GM21619 (cell line): ENCODE data around the gene RGS16.

Experiments
- ATAC-seq: cut with Tn5 transposase; IDR thresholded peaks from one replicate; pipeline ENCODE4 v1.9.1; 2021; ENCODE audit not compliant: unreplicated experiment

The RGS16 gene

DNA sequence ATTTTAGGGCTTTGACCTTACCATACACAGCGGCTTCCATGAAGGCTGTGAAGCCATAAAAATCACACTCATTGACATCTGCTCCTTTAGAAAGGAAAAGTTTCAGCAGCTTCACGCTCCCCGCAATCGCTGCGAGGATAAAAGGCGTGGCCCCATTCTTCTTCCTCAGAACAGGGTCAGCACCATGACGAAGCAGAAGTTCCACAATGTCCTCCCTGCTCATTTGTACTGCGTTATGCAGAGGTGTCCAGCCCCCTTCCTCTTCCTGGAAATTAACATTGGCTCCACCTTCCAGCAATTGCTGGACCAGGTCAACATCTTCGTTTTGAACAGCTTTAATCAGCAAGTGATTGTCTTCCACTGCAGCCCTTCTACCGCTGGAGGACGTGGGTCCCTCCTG is 17.8 kb downstream of the RGS16 start:
- no peak for ATAC-seq

DNA sequence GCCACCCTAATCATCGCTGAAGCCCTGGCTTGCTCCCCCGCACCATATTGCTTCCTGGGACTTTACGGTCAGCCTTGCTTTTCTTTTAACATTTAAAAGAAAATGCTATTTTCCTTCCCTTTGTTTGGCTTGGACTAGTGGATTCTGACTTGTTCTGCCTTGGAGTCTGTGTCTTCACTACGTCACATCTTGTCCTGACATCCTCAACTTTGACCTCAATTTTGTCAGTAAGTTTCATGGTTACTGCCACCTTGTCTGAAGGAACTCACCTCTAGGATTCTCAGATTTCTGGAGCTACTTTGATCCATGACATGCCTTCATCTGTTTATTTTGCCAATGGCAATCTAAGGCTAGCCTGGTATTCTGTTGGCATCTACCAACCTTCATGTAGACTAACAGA is 19.4 kb downstream of the RGS16 start:
- no peak for ATAC-seq

DNA sequence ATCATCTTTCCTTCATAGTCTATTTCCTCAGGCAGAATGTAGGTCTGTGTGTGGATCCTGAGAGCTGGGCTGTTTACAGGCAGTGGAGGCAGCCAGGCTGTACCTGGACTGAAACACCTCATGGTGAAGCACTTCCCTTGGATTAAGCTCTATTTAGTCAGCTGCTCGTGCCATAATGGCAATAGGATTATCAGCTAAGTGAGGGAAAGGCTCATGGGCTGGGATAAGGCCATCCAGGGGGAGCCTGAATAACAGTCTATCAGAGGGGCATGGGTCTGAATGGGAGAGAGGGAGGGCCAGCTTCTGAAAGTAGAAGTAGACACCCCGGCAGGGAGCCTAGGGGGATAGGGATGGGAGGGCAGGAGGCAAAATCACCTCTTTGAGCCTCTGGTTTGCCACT is 23.5 kb downstream of the RGS16 start:
- ATAC-seq, result no peak

DNA sequence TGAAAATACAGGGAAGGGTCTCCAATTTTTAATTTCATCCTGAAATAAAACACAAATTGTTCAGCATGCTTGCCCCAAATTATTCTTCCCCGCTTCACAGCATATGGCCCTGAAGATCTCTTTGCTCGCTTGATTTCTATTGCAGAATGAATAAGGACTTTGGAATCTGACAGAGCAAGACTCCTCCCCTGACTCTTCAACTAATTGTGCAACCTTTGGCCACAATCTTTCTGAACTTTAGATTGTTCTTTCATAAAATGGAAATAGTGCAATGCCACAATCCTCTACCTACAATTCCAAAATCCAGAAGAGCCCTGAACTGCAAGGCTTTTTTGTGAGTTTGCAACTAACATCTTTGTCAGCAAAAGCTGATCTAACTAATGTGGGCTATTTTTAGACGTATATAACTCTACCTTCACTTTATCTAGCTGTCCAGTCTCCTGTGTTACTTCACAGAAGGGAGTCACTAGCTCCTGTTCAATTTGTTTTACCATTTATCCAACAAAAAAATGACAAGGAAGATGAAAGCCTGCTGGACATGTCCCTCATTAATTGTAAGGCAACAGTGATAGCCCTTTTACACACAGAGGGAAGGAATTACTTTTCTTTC is 28.5 kb downstream of the RGS16 start:
- ATAC-seq, result no peak

DNA sequence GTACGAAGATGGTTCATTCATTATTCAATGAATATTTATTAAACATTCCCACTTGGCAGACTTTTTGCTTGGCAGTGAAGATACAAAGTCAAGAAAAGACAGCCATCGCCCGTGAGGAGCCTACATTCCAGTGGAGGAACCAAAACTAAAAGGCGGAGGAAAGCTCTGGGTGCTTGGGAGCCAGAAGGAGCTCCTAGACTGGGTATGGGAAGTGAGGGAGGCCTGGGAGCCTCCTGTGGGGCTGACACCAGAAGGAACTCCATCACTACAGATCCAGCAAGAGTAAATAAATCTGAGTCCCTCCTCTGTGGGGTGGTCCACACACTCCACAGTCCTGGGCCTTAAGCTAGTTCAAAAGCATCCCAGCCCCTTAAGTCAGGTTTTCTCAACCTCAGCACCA is 30.0 kb downstream of the RGS16 start:
- no peak for ATAC-seq

DNA sequence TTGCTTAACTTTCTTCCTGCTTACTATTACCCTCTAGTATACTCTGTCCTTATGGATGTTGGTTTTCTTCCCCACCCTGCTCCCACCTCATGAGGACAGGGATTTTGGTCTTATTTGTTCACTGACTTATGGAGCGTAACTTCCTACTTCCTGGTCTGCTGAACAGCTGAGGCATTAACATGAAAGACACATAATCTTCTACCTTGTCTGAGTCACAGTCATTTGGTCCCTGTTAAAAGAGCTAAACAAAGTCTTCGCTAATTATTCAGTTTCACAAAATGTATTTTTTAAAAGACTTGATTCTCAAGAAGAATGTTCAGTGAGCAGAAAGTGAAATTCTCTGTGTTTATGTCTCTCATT is 33.6 kb downstream of the RGS16 start:
- no peak for ATAC-seq

DNA sequence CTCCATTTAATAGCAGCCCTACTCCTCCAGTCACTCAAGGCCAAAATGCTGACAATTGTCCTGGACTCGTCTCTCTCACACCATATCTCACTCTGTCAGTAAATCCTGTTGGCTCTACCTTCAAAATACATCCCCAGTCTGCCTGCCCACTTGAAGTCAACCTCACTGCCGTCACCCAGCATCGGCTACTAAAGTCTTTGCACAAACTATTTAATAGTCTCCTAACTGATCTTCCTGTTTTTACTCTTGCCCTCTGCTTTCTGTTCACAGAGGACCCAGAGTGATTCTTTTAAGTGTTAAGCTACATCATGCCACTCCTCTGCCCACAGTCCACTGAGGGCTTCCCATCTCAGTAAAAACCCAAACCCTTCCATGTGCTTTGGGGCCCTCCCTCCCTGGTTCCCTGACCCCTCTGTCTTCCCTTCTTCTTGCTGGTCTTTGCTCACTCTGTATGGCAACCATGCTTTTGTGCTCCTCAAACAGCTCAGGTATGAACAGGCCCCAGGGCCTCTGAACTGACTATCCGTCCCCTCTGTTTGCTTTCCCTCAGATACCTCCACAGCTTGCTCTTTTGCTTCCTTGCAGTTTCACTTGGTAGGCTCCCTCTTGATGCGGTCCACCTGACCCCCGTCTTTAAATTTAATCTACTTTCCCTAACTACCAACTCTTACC is 34.1 kb downstream of the RGS16 start:
- no peak for ATAC-seq

DNA sequence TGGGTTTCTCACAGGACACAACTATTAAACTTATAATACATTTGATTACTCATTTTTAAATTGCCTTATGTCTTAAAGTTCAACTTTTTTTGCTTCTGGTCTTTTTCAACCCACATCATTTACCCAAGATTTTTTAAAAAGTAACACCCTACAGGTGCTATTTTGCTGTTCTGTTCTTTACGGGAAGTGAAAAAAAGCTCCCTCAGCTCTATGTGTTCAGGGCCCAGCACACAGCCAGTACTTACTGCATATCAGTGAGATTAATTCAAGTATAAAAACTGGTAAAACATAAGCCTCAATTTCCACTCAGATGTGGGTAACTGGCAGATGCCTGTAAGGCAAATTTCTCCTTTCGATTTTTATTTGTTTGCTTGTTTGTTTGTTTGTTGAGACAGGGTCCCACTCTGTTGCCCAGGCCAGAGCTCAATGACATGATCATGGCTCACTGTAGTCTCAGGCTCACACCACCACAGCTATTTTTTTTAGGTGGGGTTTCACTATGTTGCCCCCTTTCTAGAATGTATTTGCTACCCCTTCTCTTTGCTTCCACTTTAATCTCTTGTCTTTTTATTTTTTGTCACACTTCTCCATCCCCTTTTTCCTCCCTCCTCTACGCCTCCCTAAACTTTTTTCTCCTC is 35.4 kb downstream of the RGS16 start:
- no peak for ATAC-seq

DNA sequence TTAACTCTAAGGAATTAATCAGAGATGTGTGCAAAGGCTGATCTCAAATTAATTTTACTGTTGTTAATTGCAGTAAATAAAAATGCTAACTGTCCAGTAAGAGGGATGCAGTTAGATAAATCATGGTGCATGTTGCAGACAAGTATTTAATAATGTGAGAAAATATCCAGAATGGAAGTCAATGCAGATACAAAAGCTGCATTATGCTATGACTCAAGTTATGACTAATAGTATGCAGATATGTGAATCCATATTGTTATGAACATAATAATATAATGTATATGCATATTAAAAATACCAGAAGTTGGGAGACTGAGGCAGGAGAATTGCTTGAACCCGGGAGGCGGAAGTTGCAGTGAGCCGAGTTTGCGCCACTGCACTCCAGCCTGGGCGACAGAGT is 36.6 kb downstream of the RGS16 start:
- ATAC-seq, result no peak

DNA sequence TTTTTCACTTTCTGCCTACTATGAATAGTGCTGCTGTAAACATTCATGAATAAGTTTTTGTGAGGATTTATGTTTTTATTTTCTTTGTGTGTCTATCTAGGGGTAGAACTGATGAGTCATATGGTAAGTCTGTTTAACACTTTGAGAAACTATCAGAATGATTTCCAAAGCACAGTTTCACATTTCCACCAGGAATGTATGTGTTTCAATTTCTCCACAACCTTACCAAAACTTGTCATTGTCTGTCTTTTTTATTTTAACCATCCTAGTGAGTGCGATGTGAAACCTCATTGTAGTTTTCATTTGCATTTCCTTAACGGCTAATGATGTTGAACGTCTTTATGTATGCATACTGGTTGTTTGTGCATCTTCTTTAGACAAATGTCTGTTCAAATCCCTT is 38.7 kb downstream of the RGS16 start:
- ATAC-seq, result no peak

DNA sequence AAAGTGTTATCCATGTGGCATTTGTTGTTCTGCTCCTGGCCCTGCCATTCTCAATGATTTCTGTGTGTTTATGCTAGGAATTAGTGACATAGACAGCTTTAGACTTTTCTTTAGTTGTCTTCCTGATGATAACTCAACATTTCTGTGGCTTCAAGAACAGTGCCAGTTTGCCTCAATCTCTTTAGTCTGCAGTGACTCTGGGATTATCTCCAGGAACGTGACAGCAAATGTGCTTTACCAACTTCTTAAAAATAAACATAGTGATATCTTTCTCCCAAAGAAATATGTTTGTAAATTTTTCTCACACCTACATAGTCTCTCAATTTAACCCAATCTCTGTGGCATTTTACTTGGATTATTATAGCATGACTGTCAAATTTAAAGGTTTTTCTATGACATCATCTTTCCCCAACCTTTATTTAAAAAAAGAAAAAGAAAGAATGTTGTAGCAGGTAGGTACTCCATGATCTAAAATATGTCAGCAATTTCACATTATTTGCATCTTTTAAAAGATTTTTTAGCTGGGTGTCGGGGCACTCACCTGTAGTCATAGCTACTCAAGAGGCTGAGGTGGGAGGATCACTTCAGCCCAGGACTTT is 39.7 kb downstream of the RGS16 start:
- ATAC-seq, result no peak

DNA sequence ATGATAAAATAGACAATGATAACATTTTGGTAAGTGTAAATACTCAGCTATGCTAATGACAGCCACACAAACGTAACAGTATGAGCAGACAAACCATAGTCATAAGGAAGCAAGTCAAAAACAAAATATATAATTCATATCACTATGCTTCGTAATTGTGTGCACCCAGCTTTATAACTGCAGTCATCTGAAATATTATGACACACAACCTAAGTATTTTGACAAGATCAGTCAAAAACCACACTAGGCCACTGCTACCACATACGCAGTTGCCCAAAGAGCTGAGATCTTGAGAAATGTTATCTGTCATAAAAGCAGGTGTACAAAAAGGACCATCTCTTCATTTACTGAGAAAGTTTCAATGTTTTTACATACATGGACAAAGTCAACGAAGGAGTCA is 41.1 kb downstream of the RGS16 start:
- ATAC-seq, result no peak

DNA sequence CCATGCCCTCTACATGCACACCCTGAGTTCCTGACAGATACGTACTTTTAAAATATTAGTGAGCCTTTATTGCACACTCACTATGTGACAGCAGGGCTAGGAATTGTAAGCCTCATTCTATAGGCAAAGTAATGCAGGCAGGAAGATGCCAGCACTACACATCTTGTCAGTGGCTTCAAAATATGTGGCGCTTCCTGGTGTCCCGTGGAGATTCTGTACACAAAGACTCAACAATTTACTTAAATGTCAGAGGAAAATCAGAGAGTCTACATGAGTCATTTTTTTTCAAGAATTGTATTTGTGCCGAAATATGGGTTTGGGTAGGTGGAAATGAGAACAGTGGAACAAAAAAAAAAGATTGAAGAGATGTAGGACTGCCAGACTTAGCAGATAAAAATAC is 42.7 kb downstream of the RGS16 start:
- no peak for ATAC-seq

DNA sequence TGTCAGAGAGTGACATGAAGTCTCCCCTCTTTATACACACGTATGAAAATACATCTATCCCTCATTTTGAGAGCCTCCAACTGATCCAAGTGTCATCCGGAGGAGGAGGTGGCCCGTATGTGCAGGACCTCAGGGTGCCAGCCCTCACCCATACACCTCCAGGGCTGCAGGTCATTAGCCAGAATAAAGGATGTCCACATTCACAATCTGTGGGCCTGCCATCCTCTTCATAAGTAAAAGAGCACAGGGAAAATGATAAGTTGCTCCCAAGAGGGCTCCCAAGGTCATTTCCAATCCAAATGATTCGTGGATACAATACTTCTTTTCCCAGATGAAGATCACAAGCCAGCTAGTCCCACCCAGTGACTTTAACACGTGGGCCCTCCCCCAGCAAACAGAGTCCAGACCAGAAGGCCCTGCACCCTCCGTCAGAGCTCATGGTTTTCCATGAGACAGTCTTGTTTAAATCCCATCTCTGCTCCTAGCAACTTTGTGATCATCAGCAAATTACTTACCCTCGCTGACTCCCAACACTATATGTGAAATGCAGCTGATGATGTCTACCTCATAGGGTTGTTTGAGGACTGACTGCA is 43.7 kb downstream of the RGS16 start:
- ATAC-seq, result no peak

DNA sequence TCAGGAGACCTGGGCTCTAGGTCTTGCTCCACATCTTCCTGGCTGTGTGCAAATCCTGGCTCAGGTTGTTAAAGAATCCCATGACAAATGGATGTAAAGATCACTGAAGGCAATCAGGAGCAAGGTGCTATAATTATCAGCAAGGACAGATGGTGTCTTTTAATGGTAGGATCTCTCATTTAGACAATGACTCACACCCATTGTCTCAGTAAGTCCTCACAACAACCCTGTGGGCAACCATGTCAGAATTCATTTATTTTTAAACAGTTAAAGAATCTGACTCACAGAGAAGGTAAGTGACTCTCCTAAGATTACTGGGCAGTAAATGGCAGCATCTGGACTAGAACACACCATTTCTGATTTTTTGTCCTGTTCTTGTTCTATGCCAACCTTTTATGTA is 47.9 kb downstream of the RGS16 start:
- ATAC-seq, result no peak

DNA sequence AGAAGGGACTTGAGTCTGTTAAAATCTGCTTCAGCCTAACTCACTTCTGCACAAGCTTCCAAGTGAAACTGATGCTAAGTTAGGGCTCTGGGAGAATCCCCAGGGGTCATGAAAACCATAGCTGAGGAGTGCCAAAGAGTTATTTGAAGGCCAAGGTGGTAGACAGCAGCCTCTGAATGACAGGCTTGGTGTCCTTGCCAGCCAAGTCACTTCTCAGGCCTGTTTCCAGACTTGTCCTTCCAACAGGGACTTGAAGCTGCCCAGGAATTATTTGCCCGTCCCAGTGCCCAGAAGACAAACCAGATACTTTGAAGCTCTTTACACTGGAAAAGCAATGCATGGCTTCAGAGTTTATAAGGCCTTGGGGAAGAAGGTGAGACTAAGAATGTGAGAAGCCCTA is 48.7 kb downstream of the RGS16 start:
- no peak for ATAC-seq

DNA sequence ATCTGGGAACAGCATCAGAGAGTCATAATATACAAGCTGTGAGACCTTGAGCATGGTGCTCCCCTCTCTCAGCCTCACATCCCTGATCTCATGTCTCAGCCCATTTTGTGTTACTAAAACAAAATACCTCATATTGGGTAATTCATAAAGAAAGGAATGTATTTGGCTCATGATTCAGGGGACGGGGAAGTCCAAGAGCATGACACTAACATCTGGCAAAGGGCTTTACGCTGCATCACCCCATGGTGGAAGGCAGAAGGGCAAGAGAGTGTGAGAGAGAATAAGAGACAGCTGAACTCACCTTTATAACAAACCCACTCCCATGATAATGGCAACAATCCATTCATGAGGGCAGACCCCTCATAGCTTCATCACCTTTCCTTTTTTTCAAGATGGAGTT is 51.7 kb downstream of the RGS16 start:
- no peak for ATAC-seq

DNA sequence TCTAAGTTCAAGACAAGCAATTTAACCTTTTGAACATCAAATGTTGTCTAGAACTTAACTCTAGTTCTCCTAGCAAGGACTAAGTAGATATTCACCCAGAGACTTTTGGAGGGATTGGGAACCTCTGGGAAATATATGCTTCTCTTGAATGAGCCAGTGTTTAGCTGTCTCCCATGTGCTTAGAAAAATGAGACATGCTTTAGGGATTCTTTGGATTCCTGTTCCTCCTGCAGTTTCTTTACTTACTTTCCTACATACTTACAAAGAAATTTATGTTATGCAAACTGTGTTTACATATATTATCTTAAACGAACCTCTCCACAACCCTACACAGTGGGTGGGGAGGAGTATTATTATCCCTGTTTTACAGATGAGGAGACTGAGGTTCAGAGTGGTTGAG is 54.4 kb downstream of the RGS16 start:
- ATAC-seq, result no peak

DNA sequence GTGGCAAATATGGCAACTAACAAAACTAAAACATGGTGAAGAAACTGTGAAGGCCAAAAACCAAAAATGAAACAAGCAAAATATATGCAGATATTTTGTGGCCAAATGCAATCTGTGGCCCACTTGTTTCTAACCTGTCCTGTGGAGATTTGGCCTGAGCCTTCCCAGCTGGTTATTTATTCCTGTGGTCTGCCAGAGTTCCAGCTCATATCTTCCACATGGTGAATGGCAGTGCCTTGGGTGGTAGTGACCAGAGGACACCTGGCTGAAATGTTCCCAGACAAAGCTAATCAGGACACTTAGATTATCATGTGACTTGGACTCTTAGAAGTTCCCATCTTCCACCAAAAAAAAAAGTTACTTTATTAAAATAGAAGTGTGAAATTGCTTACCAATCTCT is 54.8 kb downstream of the RGS16 start:
- no peak for ATAC-seq
